HG03097 (cell line): ENCODE measurements around the gene TST.

Source experiments
- ATAC-seq: cut with Tn5 transposase; IDR thresholded peaks from one replicate; pipeline ENCODE4 v1.9.1; 2021; ENCODE audit not compliant: unreplicated experiment, low FRiP score

Gene TST

DNA sequence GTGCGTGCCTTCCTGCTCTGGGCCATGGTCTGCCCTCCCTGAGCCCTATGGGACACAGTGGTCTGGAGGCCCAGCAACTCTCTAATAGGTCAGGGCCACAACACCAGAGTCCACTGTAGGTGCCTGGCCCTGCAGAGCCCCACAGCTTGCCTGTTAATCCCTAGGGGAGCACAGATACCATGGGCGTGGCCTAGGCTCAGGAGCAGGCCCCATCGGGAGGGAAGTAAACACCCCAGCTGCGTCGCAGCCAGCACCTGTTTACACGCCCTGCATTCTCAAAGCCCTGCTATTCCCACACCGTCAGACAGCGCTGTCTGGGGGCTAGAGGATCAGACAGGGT is 34.8 kb upstream of the TST start:
- no peak for ATAC-seq

DNA sequence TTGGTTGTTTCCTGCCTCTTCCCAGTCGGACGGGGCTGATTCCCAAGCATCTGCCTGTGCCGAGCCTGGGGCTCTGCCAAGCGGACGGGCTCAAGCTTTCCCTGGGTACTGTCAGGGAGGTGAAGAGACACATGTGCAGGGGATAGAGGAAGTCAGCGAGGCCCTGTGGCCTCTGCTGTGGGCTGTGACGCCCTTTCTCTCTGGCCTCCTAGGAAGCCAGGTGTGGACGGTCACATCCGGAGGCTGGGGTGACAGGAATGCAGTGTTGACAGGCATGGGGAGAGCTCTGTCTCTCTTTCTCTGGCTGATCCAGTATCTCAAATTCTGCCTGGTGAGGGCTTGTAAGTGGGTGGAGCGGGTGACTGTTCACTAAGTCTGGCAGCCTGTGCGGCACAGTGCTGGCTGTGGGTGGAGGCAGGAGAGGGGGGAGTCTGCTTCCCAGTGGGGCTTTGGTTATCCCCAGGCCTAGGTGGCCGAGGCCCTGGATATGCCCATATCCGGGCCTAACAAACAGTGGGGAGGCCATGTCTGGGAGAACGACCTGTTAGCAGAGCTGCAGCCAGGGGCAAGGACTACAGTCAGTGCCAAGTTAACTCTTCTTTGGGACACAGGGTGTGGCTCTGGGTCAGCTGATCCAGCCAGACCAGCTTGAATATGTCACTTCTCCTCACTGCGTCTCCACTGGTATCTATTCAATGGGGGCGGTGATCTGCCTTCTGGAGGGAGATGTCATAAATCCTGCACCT is 34.2 kb upstream of the TST start:
- ATAC-seq = no peak

DNA sequence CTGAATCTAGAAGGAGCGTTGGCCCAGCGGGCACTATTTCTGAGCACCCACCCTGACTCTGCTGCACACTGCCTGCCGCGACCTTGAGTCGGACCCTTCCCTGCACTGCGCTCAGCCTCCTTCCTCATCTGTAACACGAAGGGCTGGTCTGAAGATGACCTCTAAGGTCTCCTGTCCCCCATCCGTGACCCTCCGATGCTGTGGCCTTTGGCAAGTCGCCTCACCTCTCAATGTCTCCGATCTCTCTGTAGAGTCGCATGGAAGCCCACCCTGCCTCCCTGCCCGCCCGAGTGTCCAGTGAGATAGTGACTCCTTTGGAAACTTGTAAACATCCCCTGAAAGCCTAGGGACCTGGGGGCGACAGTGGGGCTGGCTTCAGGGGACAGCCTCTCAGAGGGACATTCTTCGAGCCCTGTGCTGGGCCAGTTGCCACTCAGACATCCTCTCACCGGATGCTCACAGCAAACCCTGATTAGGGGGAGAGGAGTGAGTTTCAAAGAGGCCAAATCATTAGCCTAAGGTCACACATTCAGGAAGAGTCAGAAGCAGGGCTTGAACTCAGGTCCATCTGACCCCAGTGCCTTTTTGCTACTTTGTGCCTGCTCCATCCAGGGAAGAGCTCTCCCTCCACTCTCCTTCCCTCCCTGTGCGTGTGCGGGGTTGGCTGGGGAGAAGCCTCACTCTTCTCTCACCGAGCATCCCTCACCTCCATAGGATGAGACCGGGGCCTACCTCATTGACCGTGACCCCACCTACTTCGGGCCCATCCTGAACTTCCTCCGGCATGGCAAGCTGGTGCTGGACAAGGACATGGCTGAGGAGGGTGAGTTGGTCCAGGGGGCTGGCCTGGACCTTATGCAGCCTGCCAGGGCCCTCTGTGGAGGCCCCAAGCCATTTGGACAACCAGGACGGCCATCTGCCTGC is 33.4 kb upstream of the TST start:
- no peak for ATAC-seq

DNA sequence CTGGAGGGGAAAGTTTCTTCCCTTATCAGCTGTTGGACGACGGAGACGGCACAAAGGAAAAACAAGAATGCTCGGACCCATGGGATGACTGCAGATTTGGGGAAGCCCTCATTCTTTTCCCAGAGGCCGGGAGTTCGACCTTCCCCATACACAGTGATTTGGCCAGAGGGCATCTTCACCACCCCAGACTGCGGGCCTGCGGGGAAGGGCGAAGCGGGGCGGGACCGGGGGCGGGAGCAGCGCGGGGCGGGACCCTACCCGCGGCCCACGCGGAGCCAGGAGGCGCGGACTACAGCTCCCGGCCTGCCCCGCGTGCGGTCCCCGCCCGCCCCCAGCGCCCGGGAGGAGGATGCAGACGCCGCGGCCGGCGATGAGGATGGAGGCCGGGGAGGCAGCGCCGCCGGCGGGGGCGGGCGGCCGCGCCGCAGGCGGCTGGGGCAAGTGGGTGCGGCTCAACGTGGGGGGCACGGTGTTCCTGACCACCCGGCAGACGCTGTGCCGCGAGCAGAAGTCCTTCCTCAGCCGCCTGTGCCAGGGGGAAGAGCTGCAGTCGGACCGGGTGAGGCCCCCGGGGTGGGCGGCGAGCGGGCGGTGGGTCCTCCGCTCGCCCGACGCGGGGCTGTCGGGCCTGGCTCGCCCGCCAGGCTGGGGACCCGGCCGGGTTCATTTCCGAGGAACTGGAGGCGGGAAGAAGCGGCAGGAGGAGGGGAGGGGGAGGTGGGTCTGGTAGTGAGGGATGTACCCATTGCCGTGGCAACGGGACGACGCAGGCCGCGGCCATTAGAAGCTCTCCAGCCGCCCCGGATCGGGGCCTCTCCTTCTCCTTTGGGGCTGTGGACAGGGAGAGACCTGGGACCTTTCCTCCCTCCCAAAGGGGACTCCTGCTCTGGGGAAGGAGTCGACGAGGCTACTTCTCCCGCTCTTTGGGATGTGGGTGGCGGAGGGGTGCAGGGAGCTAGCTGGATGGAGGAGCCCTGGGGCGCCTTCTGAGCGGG is 32.4 kb upstream of the TST start, which contains the start of gene KCTD17:
Gene KCTD17 (plus strand): TSS at position 352 of the 995 bp plus-strand sequence. CDS start 19 bp downstream, at position 371.
- no peak for ATAC-seq

DNA sequence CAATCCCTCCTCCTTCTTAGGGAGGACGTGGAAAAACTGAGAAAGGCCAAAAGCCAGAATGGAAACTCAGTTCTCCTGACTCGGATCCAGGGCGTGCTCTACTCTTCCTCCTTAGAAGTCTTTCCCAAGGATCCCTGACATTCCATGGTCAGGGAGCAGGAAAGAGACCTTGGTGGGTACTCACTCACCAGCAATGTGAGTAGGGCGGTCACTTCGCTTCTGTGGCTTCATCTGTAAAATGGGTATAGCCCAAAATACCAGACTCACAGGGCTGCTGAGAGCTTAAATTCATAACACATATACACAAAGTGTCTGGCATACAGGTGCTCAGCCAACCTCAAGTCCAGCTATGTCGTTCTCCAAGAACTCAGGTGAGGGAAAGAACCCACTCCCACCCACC is 31.7 kb upstream of the TST start:
- no peak for ATAC-seq

DNA sequence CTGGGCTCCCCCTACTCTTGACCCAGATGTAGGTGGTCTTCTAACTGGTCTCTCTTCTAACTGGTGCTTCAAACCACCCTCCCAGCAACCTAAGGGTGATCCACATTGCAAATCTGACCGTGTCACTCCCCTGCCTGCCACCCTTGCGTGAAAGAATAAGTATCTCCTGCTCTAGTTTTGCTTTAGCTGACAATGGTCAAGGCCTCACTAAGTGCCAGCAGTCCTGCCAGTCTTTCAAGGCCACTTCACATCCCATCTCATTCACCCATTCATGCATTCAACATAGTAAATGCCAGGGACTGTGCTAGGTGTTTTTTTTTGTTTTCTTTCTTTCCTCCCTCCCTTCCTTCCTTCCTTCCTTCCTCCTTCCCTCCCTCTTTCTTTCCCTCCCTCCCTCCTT is 30.0 kb upstream of the TST start:
- no peak for ATAC-seq

DNA sequence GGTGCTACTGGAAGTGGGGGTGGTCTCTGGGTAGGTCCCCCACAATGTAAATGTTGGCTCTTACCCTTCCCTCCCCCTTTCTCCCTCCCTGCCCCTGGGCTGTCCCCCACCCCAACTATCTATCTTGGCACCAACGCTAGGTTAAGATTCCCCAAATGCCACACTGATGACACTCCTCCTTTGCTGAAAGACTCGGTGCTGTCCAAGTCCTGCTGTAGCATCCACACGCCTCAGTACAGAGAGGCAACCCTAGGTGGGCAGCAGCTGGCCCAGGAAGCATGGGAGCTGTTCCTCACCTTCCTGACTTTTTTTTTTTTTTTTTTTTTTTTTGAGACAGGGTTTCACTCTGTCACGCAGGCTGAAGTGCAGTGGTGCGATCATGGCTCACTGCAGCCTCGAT is 28.9 kb upstream of the TST start:
- ATAC-seq = no peak

DNA sequence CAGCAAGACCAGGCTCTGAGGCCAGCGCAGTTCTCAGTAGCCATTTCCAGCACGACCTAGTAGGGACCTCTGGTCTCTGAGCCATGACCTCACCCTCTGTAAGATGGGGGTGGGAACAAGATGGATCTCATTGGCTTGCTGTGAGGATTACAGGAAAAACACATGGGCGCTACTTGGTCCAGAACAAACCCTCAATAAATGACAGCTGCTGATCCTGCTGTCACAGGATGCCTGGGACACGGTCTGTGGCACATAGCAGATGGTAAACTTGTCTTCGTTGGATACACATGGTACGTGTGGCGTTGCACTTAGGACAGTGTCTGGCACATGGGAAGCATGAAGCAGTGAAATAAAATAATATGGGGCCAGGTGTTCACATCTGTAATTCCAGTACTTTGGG is 27.8 kb upstream of the TST start:
- ATAC-seq = no peak

DNA sequence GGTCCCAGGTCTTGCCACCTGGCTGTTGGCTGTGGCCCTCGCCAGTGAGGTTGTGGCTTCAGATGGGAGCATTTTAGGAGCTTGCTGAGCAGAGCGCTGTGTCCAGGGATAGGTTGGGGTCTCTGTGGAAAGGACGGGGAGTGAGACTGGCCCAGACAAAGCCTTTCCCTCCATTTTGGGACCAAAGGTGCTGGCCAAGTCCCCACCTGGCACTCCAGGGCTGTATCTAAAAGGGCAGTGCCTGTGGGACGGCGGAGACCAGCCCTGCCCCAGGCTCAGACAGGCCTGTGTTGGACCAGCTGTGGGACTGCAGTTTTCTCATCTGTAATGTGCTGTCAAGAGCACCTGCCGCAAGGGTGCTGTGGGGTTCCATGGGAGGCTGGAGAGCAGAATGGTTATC is 27.3 kb upstream of the TST start:
- no peak for ATAC-seq

DNA sequence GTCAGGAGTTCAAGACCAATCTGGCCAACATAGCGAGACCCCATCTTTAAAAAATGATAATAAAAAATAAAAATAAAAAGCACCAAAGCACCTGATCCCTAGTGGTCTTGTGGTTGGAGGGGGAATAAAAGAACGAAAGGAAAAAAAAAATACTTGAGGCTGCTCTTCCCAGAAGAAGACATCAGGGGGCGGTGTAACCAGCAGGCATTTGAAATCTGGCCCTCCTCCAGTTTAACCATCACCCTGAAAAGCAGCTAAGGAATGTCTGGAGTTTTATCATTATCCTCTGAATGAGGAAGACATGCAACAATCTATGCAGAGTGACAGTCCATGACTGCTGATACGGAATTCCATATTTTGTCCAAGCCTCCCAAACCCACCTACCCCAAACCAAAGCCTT is 26.7 kb upstream of the TST start:
- ATAC-seq = no peak

DNA sequence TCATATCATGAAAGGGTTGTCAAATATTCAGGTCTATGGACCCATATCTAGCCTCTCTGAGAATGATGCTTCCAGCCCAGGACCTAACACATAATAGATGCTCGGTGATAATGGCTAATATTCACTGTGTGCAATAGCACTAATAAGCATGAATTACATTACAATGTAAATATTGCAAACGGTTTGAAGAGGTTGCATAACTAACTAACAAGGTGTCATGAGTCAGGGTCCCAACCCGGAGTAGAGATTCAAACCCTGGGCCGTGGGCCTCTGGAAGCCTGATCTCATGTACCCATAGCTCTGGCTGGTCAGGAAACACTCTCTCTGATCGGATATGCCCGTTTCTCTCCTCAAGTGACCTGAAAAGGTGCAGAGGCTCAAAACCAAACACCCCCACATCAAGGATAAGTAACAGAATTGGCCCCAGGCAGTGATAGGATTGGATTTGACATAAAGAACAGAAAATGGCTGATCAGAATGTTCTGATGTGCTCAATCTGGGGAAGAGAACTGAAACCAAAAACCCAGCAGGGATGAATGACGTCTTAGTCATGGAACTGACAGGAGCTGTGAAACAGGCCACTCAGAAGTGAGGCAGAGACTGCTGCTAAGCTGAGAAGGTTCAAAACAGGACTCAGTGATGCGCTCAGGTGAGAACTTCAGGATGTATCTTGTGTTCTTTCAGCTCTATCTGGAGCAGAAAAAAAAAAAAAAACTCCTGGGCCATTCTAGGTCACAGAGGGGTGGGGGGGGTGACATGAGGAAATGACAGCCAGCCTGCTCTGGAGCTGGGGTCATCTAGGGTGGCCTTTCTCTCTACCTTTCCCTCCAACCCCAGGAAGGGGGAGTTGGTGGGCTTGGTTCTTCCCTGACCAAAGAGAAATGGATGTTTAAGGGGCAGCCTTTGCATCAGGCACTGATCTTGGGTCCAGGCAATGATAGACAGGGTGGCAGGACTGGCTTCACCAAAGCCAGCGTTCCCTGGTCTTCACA is 25.7 kb upstream of the TST start:
- no peak for ATAC-seq

DNA sequence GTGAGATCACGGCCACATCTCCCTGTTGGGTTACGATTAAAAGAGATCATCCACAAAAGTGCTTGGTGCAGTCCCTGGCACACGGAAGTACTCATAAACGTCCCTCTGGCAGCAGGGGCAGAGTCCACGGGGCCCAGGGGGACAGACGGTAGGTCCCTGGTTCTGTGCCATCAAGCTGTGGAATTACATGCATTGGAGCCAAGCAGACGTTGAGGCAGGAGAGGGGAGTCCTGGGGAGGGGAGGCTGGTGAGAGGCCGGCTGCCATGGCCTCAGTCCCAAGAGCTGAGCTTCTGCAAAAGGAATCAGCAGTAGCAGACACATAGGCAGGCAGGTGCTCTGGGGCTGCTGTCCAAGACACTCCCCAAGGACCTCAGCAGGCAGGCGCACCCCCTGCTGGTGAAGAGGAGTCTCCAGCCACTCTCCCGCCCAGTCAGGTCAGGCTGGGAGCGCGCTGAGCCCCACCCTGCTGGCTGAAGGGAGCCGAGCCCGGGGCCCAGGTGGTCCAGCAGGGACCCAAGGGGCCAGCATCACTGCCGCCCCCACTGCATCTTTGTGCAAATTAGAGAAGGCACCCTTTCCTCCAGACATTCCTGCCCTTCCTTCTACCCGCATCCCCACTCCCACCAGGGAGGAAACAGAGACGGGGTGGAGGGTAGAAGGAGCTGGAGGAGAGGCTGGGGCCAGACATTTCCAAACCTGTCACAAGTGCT is 24.7 kb upstream of the TST start:
- no peak for ATAC-seq

DNA sequence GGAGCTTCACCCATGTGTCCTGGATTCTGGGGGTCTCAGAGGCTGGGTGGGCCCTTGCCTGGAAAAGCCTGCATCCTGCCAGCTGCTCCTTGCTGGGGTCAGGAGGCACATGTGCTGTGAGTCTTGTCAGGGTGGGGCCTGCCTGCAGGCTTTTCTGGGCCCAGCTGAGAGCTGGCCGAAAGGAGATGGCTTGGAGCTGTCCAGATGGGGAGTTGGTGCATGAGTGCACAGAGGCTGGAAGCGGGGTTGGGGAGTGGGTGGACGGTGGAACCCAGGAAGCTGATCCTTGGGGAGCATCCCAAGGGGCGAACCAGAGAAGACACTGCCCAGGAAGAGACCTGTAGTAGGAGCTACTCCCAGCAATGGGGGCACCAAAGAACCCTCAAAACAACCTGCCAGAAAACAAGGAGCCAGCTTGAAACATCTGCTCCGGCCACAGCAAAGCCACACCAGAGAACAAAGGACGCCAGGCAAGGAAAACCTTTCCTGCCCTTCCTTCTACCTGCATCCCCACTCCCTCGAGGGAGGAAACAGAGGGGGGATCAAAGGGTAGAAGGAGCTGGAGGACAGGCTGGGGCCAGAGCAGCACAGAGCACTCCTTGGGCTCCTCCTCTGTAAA is 24.1 kb upstream of the TST start:
- no peak for ATAC-seq

DNA sequence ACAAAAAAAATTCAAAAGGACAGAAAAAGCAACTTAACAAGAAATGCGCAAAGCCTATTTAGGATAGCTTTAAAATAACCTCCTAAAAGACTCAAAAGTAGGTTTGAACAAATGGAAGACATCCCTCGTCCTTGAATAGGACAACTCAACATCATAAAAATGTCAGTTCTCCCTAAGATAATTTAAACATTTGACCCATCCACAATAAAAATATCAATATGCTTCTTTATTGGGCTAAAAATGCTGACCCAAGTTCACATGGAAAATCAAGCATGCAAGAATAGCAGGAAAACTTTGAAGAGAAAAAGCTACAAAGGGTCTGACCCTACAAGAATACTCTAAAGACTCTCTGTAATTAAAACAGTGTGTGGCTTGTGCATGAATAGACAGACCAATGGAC is 20.2 kb upstream of the TST start:
- no peak for ATAC-seq

DNA sequence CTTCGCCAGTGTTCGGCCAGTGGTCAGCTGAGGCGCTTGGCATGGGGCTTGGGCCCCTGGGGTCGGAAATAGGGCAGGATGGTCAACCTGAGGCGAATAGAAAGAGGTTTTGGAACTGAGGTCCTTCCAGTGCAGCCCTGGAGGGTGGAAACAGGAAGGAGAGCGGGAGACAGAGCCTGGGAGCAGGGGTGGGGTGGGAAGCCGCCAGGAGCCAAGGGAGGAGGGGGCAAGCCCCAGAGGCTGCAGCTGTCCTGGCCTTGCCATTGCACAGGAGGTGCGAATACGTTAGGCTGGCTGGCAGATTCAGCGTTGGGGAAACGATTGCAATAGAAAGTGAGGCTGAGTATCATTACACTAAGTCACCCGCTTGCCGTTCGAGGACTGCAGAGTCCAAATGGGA is 18.4 kb upstream of the TST start:
- ATAC-seq = no peak

DNA sequence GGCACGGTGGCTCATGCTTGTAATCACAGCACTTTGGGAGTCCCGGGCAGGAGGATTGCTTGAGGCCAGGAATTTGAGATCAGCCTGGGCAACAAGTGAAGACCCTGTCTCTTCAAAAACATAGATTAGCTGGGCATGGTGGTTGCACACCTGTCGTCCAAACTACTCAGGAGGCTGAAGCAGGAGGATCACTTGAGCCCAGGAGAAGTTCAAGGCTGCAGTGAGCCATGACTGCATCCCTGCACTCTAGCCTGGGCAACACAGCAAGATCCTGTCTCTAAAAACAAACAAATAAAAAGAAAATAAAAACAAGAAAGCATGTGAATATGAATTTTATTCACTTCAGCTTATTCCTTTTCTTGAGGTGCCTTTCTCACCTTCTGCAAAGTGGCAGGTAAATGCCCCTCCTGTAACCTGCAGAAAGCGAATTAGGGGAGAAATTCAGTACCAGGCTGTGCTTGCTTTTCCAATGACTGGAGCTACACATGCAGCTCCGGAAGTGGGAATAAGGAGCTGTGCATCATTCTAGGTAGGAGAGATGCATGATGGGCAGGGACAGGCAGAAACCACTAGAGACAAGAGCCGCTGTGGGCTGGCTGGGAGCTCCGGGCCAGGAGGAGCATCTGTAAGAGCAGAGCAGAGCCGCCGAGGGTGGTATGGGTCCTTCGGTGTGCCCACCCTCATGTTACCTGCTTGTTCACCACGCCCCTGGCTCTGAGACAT is 17.6 kb upstream of the TST start:
- no peak for ATAC-seq

DNA sequence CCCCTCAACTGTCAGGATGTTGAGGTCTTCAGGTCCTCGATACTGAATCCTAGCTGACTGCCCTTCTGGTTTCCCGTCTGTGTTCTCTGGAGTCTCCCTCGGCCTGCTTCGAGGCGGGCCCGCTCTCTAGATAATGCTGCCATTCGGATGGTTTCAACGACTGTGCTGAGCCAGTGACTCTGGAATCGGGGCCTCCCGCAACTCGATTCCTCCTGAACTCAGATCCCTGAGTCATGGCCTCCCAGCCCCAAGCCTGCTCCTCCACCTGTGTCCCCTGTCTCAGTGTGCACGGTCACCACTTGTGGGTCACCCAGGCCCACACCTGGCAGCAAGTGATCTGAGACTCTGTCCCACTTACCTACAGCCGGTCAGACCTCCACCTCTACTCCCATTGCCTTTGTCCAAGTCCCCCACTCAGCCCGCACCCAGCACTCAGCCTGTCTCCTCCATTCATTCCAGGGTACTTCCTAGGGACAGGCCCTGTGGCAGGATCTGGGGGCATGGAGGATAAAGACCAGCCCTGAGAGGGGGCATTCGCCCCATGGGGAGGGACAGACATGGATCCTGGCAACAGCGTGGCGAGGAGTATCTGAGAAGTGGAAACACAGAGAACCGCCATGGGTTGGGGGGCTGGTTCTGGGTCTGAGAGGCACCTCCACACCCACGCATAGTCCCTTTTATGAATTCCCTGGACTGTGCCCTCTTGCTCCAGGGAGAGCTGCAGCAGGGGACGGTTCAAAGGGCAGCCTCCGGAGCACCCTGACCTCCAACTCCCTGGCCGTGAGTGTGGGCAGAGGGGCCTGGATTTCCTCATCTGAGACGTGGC is 14.6 kb upstream of the TST start:
- no peak for ATAC-seq
